Activated naive CD4-positive, alpha-beta T cell treated with anti-CD3 and anti-CD28 coated beads, Interleukin-2, amount 10 ng/mL, durations not matched to agents 7 days and 5 days (primary cell): Measurements from ENCODE around the gene FPR1.

Experiments
- CTCF ChIA-PET: fragments of 350-600 bp; sonication (Branson Sonifier 250); formaldehyde crosslinking; loops from one replicate; lab custom pipeline; 2021; ENCODE audit warnings: antibody characterized with exemption; lab: Charles Lee
- DNase-seq: peaks from one replicate; pipeline ENCODE4 v3.0.0-alpha.2; 2020
- H3K27ac Mint-ChIP-seq: one replicate; pipeline ENCODE4 v1.8.0; 2021; ENCODE audit warnings: mild to moderate bottlenecking, moderate library complexity, mixed read lengths
- H3K27me3 Mint-ChIP-seq: one replicate; pipeline ENCODE4 v1.8.0; 2021; ENCODE audit warnings: mild to moderate bottlenecking, mixed read lengths
- H3K36me3 Mint-ChIP-seq: one replicate; pipeline ENCODE4 v1.8.0; 2021; ENCODE audit warnings: mixed read lengths
- H3K4me1 Mint-ChIP-seq: one replicate; pipeline ENCODE4 v1.8.0; 2021; ENCODE audit warnings: mixed read lengths
- H3K4me3 Mint-ChIP-seq: one replicate; pipeline ENCODE4 v1.8.0; 2021; ENCODE audit warnings: mild to moderate bottlenecking, moderate library complexity, mixed read lengths
- H3K9me3 Mint-ChIP-seq: one replicate; pipeline ENCODE4 v1.8.0; 2021; ENCODE audit warnings: mixed read lengths

The FPR1 gene

GRCh38 chr19:51713319-51714285 is 38.1 kb downstream of the FPR1 start:
- no peaks in the 10 kb centered on the region for H3K36me3 Mint-ChIP-seq
- CTCF ChIA-PET, result no interaction called here
- H3K4me3 Mint-ChIP-seq, result no peak overlapping the region
- H3K27ac Mint-ChIP-seq, result no peak overlapping the region
- no peak for DNase-seq
- no peaks in the 10 kb centered on the region for H3K4me1 Mint-ChIP-seq
- no peaks in the 10 kb centered on the region for H3K9me3 Mint-ChIP-seq
- H3K27me3 Mint-ChIP-seq, result peaks cover 24% of the 10 kb centered on the region

- H3K27me3 Mint-ChIP-seq, result peaks cover 17% of the 10 kb centered on the region
- peaks cover under 1% of the 10 kb centered on the region for H3K36me3 Mint-ChIP-seq
- CTCF ChIA-PET, result no interaction called here
- H3K9me3 Mint-ChIP-seq, result no peaks in the 10 kb centered on the region
- no peak for DNase-seq
- no peak overlapping the region for H3K4me3 Mint-ChIP-seq
- no peak overlapping the region for H3K27ac Mint-ChIP-seq
- no peaks in the 10 kb centered on the region for H3K4me1 Mint-ChIP-seq
Measured at GRCh38 chr19:51712461-51713081, 39.1 kb downstream of the FPR1 start.

- Mint-ChIP-seq H3K27me3 (peaks cover 17% of the 10 kb centered on the region), H3K4me1 (no peaks in the 10 kb centered on the region), H3K27ac (no peak overlapping the region), H3K36me3 (peaks cover 6% of the 10 kb centered on the region), H3K4me3 (no peak overlapping the region), H3K9me3 (no peaks in the 10 kb centered on the region)
- CTCF ChIA-PET, result no interaction called here
- no peak for DNase-seq
Measured at GRCh38 chr19:51711702-51712101, 40.0 kb downstream of the FPR1 start.

- Mint-ChIP-seq H3K9me3 (no peaks in the 10 kb centered on the region), H3K36me3 (peaks cover 17% of the 10 kb centered on the region), H3K27me3 (peaks cover 13% of the 10 kb centered on the region), H3K4me1 (peaks cover 9% of the 10 kb centered on the region), H3K4me3 (no peak overlapping the region), H3K27ac (no peak overlapping the region)
- no peak for DNase-seq
- CTCF ChIA-PET, result no interaction called here
Measured at GRCh38 chr19:51710163-51710562, 41.5 kb downstream of the FPR1 start.

- no peak for DNase-seq
- Mint-ChIP-seq H3K36me3 (peaks cover 20% of the 10 kb centered on the region), H3K4me1 (peaks cover 13% of the 10 kb centered on the region), H3K4me3 (no peak overlapping the region), H3K27ac (no peak overlapping the region), H3K9me3 (no peaks in the 10 kb centered on the region), H3K27me3 (peaks cover 13% of the 10 kb centered on the region)
- CTCF ChIA-PET, result interaction anchor here (0.6 kb wide), 1 partner anchor 68 kb away, joined by 3 read pairs; no protein-coding TSS in a partner anchor
Measured at GRCh38 chr19:51709575-51709974, 42.1 kb downstream of the FPR1 start.

GRCh38 chr19:51708811-51709210 is 42.9 kb downstream of the FPR1 start:
- Mint-ChIP-seq H3K4me3 (no peak overlapping the region), H3K4me1 (peaks cover 16% of the 10 kb centered on the region), H3K9me3 (no peaks in the 10 kb centered on the region), H3K27ac (no peak overlapping the region), H3K27me3 (peaks cover 15% of the 10 kb centered on the region), H3K36me3 (peaks cover 23% of the 10 kb centered on the region)
- CTCF ChIA-PET, result no interaction called here
- no peak for DNase-seq

- H3K36me3 Mint-ChIP-seq, result peaks cover 23% of the 10 kb centered on the region
- H3K27ac Mint-ChIP-seq, result no peak overlapping the region
- DNase-seq, result no peak
- peaks cover 28% of the 10 kb centered on the region for H3K27me3 Mint-ChIP-seq
- H3K4me1 Mint-ChIP-seq, result peaks cover 31% of the 10 kb centered on the region
- CTCF ChIA-PET, result interaction anchor here (0.8 kb wide), 1 partner anchor 47 kb away, joined by 3 read pairs; no protein-coding TSS in a partner anchor
- H3K4me3 Mint-ChIP-seq, result no peak overlapping the region
- peaks cover 3% of the 10 kb centered on the region for H3K9me3 Mint-ChIP-seq
Measured at GRCh38 chr19:51706885-51707284, 44.8 kb downstream of the FPR1 start.

DNA sequence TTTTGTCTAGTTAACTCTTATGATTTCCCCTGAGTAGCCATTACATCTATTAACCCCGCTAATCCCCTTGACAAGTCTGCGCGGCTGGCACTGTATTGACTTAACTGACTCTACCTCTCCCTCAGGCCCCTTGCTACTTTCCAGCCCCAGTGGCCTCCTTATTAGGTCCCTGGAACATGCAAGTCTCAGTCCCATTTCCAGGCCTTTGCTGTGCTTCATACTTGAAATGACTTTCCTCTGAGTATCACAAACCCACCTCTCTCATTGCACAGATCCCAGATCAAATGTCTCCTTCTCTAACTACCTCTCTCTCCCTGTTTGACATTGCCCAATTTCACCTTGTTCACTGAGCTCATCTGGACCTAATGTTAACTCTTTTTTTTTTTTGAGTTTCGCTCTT is 45.4 kb downstream of the FPR1 start:
- Mint-ChIP-seq H3K4me3 (peak overlapping the region; percentile 58), H3K9me3 (peaks cover 3% of the 10 kb centered on the region), H3K27ac (peak overlapping the region; percentile 39), H3K4me1 (peaks cover 31% of the 10 kb centered on the region), H3K27me3 (peaks cover 33% of the 10 kb centered on the region), H3K36me3 (peaks cover 23% of the 10 kb centered on the region)
- DNase-seq, result no peak
- CTCF ChIA-PET, result interaction anchor here (0.8 kb wide), 1 partner anchor 47 kb away, joined by 3 read pairs; no protein-coding TSS in a partner anchor

GRCh38 chr19:51704626-51705025 is 47.1 kb downstream of the FPR1 start:
- peak; percentile 24 for DNase-seq
- peaks cover 23% of the 10 kb centered on the region for H3K36me3 Mint-ChIP-seq
- CTCF ChIA-PET, result interaction anchor here (1.0 kb wide), 2 partner anchors 14 to 48 kb away, joined by 3 to 4 read pairs; no protein-coding TSS in a partner anchor
- peak overlapping the region; percentile 87 for H3K4me3 Mint-ChIP-seq
- peaks cover 31% of the 10 kb centered on the region for H3K4me1 Mint-ChIP-seq
- H3K9me3 Mint-ChIP-seq, result peaks cover 3% of the 10 kb centered on the region
- H3K27ac Mint-ChIP-seq, result peak overlapping the region; percentile 87
- peaks cover 28% of the 10 kb centered on the region for H3K27me3 Mint-ChIP-seq

DNA sequence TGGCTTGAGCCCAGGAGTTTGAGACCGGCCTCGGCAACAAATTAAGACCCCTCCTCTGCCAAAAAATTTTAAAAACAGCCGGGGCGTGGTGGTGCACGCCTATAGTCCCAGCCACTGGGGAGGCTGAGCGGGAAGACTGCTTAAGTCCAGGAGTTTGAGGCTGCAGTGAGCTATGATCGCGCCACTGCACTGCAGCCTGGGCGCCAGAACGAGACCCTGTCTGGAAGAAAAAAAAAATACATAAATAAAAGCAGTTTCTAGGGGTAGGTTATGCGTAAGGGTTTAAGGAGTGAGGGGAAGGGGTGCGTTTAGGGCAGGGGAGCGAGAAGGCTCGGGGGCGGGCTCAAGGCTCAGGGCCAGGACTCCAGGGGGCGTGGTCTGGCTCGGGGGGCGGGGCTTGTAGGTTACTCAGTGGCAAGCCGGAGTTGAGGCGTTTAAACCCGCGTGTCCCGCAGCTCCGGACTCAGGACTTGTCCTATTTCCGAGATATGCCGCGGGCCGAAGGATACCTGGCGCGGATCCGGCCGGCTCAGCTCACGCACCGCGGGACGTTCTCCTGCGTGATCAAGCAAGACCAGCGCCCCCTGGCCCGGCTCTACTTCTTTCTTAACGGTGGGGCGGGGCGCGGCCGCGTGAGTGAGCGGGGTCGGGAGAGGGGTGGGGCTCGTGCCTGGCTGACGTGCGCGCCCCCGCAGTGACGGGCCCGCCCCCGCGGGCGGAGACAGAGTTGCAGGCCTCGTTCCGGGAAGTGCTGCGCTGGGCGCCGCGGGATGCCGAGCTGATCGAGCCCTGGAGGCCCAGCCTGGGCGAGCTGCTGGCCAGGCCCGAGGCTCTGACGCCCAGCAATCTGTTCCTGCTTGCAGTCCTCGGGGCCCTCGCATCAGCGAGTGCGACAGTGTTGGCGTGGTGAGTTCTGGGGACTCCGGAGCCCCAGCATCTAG is 47.8 kb downstream of the FPR1 start:
- CTCF ChIA-PET, result interaction anchor here (1.0 to 1.5 kb wide), 3 partner anchors 9 to 47 kb away, joined by 3 to 4 read pairs (median 3); no protein-coding TSS in a partner anchor
- peaks cover 3% of the 10 kb centered on the region for H3K9me3 Mint-ChIP-seq

GRCh38 chr19:51702825-51703574 is 48.7 kb downstream of the FPR1 start:
- CTCF ChIA-PET, result interaction anchor here (1.5 kb wide), 1 partner anchor 8 kb away, joined by 3 read pairs; no protein-coding TSS in a partner anchor
- Mint-ChIP-seq H3K4me3 (peak overlapping the region; percentile 87), H3K36me3 (peaks cover 23% of the 10 kb centered on the region), H3K27ac (no peak overlapping the region), H3K27me3 (peaks cover 26% of the 10 kb centered on the region), H3K9me3 (peaks cover 3% of the 10 kb centered on the region), H3K4me1 (peaks cover 31% of the 10 kb centered on the region)
- peak; percentile 23 for DNase-seq

More for the DNA sequence above, 47.8 kb downstream of the FPR1 start:
- DNase-seq, result peak; percentile 97
- Mint-ChIP-seq H3K4me3 (peak overlapping the region; percentile 87), H3K4me1 (peaks cover 31% of the 10 kb centered on the region), H3K27me3 (peaks cover 26% of the 10 kb centered on the region), H3K27ac (peak overlapping the region; percentile 87), H3K36me3 (peaks cover 23% of the 10 kb centered on the region)

GRCh38 chr19:51702103-51702824 is 49.4 kb downstream of the FPR1 start:
- CTCF ChIA-PET, result no interaction called here
- peaks cover 3% of the 10 kb centered on the region for H3K9me3 Mint-ChIP-seq
- peaks cover 19% of the 10 kb centered on the region for H3K36me3 Mint-ChIP-seq
- no peak overlapping the region for H3K27ac Mint-ChIP-seq
- peak; percentile 51 for DNase-seq
- H3K27me3 Mint-ChIP-seq, result peaks cover 26% of the 10 kb centered on the region
- H3K4me1 Mint-ChIP-seq, result peaks cover 31% of the 10 kb centered on the region
- peak overlapping the region; percentile 44 for H3K4me3 Mint-ChIP-seq
